ENCODE data around the gene CISD1. TPM values are rescaled to one million over a fixed set of nuclear protein-coding genes. Genes with fewer than 3 reads are reported as not detected.

CISD1 gene
- total and polyA plus RNA-seq, 10 of the 15 experiments (the other 5 are each of a cell fraction or from before 2014, with no cell fraction given): 23.0 to 162 (median 58.5) TPM

- no peaks in the 10 kb centered on the region for H3K4me1 ChIP-seq (ENCODE audit: control insufficient read depth, insufficient read depth, low read length)
- intact Hi-C loops (cut with micrococcal nuclease; ENCODE audit: unreplicated experiment): no loop called here
- H3K9ac ChIP-seq (ENCODE audit: control insufficient read depth, insufficient read depth, low read length): no peak overlapping the region
- BruUV-seq (replicated peaks): no TSS peak
- CTCF ChIA-PET: no interaction called here
- in situ Hi-C loops (cut with MboI): no loop called here
- TF ChIP-seq CTCF (IDR thresholded peaks at IDR 0.05 in 2 of 3, conservative IDR thresholded peaks at IDR 0.05 in 1 of 3; ENCODE audit: control insufficient read depth in 2 of 3, extremely low read depth in 1 of 3, insufficient read depth in 1 of 3, low read depth in 3 of 3, low read length in 3 of 3) (no peak), ZNF217 (IDR thresholded peaks at IDR 0.05) (no peak), RELB (IDR thresholded peaks at IDR 0.05; ENCODE audit: low read depth) (no peak)
- ATAC-seq: no peak
- SMC1A ChIA-PET (ENCODE audit: uncharacterized antibody, unreplicated experiment): no interaction called here
- H3K79me2 ChIP-seq (ENCODE audit: control insufficient read depth, insufficient read depth, low read length): no peaks in the 10 kb centered on the region
- H3K27me3 ChIP-seq (replicated peaks in 1 of 2; ENCODE audit: control insufficient read depth in 2 of 2, insufficient read depth in 2 of 2, low read length in 1 of 2): no peaks in the 10 kb centered on the region
- no peak overlapping the region for H3K27ac ChIP-seq (ENCODE audit: control insufficient read depth, insufficient read depth)
- no peak overlapping the region for H3K4me2 ChIP-seq (ENCODE audit: control insufficient read depth, insufficient read depth)
- RAD21 ChIA-PET (ENCODE audit: unreplicated experiment): no interaction called here
- no peak overlapping the region for H2AFZ ChIP-seq (ENCODE audit: control insufficient read depth, low read depth, low read length)
- peaks cover 0 to 2% of the 10 kb centered on the region in 2 experiments; a peak in 2 of 4 replicates for H3K36me3 ChIP-seq (ENCODE audit: control insufficient read depth in 2 of 2, insufficient read depth in 2 of 2, low read length in 1 of 2)
- no peak overlapping the region for H3K4me3 ChIP-seq
- no peaks in the 10 kb centered on the region for H3K9me3 ChIP-seq (replicated peaks; ENCODE audit: control insufficient read depth, insufficient read depth, low read length)
- H4K20me1 ChIP-seq (ENCODE audit: control insufficient read depth, insufficient read depth): no peaks in the 10 kb centered on the region
- no peak for DNase-seq (ENCODE audit: low read depth, low spot score)
- no peak for FAIRE-seq
- POLR2A ChIA-PET: no interaction called here
Observed at GRCh38 chr10:58219875-58220274, 49.1 kb upstream of the CISD1 start.

All from GM12878 (cell line).